NCI-H82 (cell line): Measurements from ENCODE around the gene IFT74.

ENCODE experiments used
- DNase-seq: peaks from one replicate; lab custom pipeline; 2025; lab: John Stamatoyannopoulos, UW

Gene IFT74

DNA sequence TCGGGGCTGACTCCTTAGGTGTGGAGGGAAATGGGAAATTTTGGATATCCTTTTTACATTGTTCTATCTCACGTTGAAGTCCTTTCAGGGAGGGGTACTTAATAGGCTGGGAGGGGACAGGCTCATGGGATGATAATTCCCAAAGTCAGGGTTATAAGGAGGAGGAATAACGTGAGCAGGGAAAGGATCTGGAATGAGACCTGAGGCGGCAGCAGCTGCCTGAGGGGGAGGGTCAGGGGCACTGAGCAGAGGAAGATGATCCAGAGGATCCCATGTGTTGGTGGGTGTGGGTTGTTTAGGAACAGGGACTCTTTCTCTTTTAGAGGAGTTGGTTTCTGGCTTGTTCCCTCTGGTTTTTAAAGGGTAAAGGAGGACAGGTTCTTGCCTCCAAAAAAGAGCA, 18.7 kb downstream of the IFT74 start:
- DNase-seq, result no peak

- peak; percentile 54 for DNase-seq
These were observed 19.8 kb downstream of the IFT74 start for GRCh38 chr9:26975728-26976707.

- peak; percentile 4 for DNase-seq
These were observed 27.1 kb downstream of the IFT74 start for GRCh38 chr9:26983340-26983739.

GRCh38 chr9:26995810-26996209, 39.6 kb downstream of the IFT74 start:
- no peak for DNase-seq

- DNase-seq, result no peak
These were observed 47.3 kb downstream of the IFT74 start for GRCh38 chr9:27003426-27004077.

DNA sequence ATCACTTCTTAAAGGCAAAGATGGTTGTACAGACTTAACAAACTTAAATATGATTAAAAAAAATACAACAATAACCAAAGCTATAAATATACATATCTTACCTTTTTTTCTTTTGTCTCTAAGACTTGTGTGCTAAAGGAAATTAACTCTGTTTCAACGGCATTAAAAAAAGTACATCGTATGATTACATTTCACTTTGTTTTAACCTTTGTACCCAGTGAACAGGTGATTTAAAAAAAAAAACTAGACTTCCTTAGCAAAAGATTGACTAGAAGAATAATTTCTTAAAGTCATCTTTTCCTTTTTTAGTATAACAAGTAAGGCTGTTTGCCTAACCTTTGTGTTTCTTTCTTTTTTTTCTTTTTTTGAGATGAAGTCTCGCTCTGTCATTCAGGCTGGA, 49.3 kb downstream of the IFT74 start, which contains the start of gene LRRC19:
TSS of gene LRRC19 (minus strand) at position 182 of the 400 bp plus-strand sequence. CDS start 5,978 bp downstream, outside the sequence.
- DNase-seq, result no peak

GRCh38 chr9:27019589-27019988, 63.4 kb downstream of the IFT74 start:
- DNase-seq, result no peak

GRCh38 chr9:27022920-27023319, 66.7 kb downstream of the IFT74 start:
- no peak for DNase-seq

DNA sequence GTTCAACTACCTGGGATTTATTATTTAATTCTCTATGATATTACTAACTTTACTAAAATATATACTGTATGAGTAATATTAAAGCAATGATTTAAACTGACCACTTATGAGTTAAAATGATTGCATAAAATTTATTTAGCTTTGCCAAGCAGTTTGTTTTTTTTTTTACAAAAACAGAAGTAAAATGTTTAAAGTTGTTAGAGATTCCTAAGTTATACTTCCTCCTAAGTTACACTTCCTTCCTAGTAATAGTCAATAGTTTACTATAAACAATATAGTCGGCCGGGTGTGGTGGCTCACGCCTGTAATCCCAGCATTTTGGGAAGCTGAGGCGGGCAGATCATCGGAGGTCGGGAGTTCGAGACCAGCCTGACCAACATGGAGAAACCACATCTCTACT, 73.0 kb downstream of the IFT74 start:
- no peak for DNase-seq

DNA sequence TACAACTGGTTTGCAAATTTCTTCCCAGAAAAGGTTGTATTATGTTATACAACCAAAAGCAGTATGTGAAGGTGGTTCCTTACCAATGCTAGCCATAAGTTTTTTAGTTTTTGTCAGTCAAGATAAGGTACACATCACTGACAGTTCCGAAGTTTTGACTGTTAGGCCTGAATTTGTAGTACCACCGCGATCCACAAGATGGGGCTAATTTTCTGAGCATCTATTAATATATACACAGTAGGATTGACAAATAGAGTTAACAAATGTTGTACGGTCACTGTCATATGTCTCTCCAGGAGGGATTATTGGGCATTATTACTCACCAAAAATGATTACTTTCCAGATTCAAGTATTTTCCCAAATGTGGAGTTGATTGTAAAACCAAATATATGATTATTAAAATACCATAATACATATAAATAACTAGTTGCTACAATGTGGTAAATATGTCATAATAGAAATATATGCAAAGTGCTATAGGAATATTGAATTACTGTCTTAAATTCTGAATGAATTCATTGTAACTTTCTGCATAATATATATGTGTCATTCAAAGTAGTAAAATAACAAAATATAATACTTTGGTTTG, 77.7 kb downstream of the IFT74 start:
- peak; percentile 66 for DNase-seq

DNA sequence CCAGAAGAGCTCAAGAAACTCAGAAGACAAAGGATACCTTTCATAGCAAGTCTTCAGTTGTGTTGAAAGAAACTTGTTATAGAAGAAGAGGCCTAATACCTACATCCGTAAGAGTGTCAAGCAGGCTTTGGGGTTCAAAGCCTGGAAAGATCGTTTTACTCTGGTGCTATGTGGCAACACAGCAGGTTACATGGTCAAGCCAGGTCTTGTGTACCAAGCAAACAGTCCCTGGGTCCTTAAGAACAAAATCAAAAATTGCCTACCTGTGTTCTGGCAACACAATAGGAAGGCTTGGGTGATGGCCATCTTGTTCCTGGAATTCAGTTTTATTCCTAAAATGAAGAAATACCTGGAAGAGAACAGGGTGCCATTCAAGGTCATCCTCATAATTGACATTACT, 81.3 kb downstream of the IFT74 start:
- DNase-seq, result no peak

DNA sequence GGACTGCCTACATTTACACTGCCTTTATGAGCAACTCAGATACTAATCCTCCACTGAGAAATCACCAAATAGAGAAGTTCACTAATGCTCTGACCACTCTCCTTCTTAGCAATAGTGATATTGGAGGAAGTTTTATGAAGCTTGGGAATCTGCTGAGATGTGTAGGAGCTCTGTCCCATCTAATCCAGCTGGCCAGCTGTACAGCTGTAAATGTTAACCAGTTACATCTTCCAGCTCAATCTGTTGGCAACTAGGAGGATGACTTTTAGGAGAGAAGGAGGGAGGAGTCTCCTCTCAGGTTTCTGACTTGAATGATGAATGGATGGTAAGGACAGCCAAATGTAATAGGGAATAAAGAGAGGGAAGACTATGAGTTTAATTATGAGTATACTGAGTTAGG, 85.5 kb downstream of the IFT74 start:
- peak; percentile 61 for DNase-seq

GRCh38 chr9:27042476-27042875, 86.3 kb downstream of the IFT74 start:
- peak; percentile 36 for DNase-seq

DNA sequence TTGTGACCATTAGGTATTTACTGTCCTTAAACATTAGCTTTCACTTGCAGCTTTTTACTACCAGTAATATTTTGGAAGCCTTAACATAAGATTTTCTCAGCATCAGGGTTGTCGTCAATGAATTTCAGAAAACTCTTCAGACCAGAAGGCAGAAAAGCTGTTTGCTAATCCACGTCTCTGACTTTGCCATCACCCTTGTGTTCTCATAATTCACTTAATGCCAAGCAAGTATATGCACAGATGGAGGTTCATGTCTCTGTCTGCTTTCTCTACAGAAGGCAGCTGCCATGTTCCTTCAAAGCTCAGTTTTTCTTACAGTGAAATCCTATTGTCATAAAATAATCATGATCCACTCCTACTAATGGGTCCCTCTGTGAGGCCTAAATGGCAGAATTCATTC, 87.0 kb downstream of the IFT74 start:
- DNase-seq, result peak; percentile 84

DNA sequence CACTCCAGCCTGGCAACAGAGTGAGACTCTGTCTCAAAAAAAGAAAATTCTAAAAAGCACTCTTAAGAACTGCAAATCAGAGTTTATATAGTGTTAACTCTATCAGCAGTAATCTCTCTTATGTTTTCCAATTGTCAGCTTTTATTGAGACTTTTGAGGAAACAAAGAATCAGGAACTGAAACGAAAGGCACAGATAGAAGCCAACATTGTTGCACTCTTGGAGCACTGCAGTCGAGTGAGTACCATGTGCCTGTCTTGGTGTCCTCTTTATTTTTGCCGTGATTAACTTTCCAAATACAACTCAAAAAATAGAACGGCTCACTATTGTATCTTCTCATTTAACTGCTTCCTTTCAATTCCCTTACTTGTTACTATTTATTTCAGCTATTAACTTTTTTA, 90.9 kb downstream of the IFT74 start:
- DNase-seq, result no peak

DNA sequence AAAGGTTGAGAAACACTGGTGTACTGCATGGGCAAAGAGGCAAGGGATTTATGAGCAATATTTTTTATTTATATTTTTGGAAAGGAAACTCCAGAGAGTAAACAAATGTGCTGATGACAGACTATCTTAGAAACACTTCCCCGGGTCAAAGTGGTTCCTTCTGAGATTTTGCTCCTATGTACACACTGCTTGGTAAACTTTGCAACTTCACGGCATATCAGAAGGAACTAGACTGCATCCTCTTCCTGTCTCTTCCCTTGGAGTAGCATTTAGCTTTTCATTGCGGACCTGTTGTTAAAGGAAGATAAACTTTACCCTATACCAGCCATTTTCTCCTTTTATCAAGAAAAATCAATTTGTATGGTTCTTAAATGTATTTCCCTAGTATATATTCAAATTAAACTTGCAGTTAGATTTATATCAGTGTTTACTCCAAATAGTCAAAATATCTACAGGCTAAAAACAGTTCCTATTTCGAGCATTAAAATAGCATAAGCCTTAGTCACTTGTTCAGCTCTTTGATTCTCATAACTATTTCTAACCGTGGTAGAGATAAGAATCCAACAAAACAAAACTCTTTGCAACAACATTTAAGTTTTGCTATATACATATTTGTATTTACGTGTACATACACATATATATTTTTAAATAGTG, 97.3 kb downstream of the IFT74 start:
- DNase-seq, result no peak

DNA sequence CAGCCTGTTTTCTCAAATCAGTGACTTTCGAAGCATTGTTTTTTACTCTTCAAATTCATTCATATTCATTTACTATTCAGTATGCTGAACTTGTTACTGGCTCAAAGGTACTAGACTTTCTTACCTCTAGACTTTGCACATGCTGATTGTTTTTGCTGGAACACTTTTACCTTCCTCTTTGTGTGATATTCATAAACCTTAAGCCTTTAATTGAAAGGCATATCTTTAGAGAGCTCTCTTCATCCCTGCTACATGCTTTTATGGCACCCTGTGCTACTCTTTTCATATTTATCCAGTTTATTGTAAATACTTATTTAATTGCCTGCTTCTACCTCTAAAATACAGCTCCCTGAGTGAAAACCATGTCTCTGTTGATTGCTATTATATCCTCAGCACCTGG, 97.9 kb downstream of the IFT74 start:
- no peak for DNase-seq

GRCh38 chr9:27054841-27055240, 98.6 kb downstream of the IFT74 start:
- DNase-seq, result no peak

DNA sequence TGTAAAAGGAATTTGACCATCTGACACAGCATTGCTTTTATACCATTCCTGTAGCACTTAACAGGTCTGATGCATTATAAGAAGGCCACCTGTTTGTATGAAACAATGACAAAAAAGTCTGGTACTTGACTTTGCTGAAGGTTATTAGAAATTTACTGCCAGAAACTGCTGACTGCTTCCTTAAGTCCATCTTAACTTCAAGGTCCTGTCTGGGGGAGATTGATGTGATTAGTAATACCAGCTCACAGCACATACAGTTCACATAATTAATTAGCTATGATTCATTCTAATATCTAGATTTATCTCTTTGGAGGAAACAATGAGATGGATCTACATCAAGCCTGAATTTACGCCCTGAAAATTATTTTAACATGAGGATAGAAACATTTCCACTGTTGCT, 103.2 kb downstream of the IFT74 start:
- no peak for DNase-seq

- no peak for DNase-seq
These were observed 103.7 kb downstream of the IFT74 start for GRCh38 chr9:27059907-27060306.

- DNase-seq, result no peak
These were observed 109.1 kb downstream of the IFT74 start for GRCh38 chr9:27065288-27065687.
